H1 (cell line): Measurements from ENCODE around the gene PLCXD1. TPM values are rescaled to one million over a fixed set of nuclear protein-coding genes. Genes with fewer than 3 reads are reported as not detected.

ENCODE experiments used
- CTCF ChIA-PET: fragments of 300-600 bp; sonication (Branson Sonifier 250); formaldehyde crosslinking; loops from one replicate; lab custom pipeline; 2021; ENCODE audit not compliant: partially characterized antibody; lab: Charles Lee
- POLR2A ChIA-PET: fragments of 300-600 bp; sonication (Branson Sonifier 250); formaldehyde crosslinking; loops from one replicate; lab custom pipeline; 2021; ENCODE audit warnings: inconsistent platforms; ENCODE audit not compliant: partially characterized antibody; lab: Charles Lee
- DNase-seq, 2 experiments: peaks; one replicate each; pipeline versions ENCODE4 v3.0.0 to v3.0.0-alpha.2; 2010 to 2022; ENCODE audit warnings: low spot score in 2 of 2, low read depth in 1 of 2, mixed read lengths in 1 of 2
- FAIRE-seq: peaks from 2 replicates; lab custom pipeline; 2011; peaks lifted over from hg19 to GRCh38; lab: Jason Lieb, UNC
- H2AFZ ChIP-seq: 2 replicates; pipeline ENCODE4 v1.8.1; 2012; ENCODE audit warnings: low read length, inconsistent platforms
- H2AK5ac ChIP-seq: 2 replicates; pipeline ENCODE4 v1.6.1; 2013; ENCODE audit warnings: low read depth, low read length
- H2BK120ac ChIP-seq: replicated peaks from 2 replicates; pipeline ENCODE3; 2013; ENCODE audit warnings: low read depth, low read length, inconsistent platforms
- H2BK12ac ChIP-seq: 2 replicates; pipeline ENCODE4 v1.6.1; 2013; ENCODE audit warnings: low read depth, low read length
- H2BK15ac ChIP-seq: 2 replicates; pipeline ENCODE4 v1.6.1; 2013; ENCODE audit warnings: low read length
- H2BK20ac ChIP-seq: 2 replicates; pipeline ENCODE4 v1.6.1; 2013; ENCODE audit warnings: low read length
- H2BK5ac ChIP-seq: 2 replicates; pipeline ENCODE4 v1.6.1; 2013; ENCODE audit warnings: low read depth, low read length
- H3K14ac ChIP-seq: 2 replicates; pipeline ENCODE4 v1.6.1; 2013; ENCODE audit warnings: inconsistent platforms; ENCODE audit not compliant: insufficient read length
- H3K18ac ChIP-seq: 2 replicates; pipeline ENCODE4 v1.6.1; 2013; ENCODE audit warnings: low read length; ENCODE audit errors: extremely low read depth
- H3K23ac ChIP-seq: 2 replicates; pipeline ENCODE4 v1.6.1; 2013; ENCODE audit warnings: inconsistent platforms; ENCODE audit not compliant: insufficient read length
- H3K23me2 ChIP-seq: 2 replicates; pipeline ENCODE4 v1.6.1; 2013; ENCODE audit warnings: low read depth, low read length
- H3K27ac ChIP-seq: 2 replicates; pipeline ENCODE4 v1.6.1; 2011; ENCODE audit warnings: low read depth, low read length, inconsistent platforms
- H3K27me3 ChIP-seq, 4 experiments: replicated peaks in 1 of 4; 1 replicate in 1 of 4; 2 replicates in 3 of 4; pipeline versions ENCODE4 v1.6.1 to v1.8.1; 2011 to 2013; ENCODE audit warnings: low read length in 3 of 4, mild to moderate bottlenecking in 3 of 4, inconsistent platforms in 2 of 4, mixed read lengths in 2 of 4, moderate library complexity in 1 of 4; ENCODE audit not compliant: control insufficient read depth in 3 of 4, insufficient read depth in 3 of 4; ENCODE audit errors: extremely low read depth in 1 of 4
- H3K36me3 ChIP-seq, 4 experiments: 2 replicates each; pipeline versions ENCODE4 v1.6.1 to v1.8.1; 2011 to 2013; ENCODE audit warnings: mild to moderate bottlenecking in 4 of 4, low read length in 3 of 4, moderate library complexity in 2 of 4, control low read depth in 1 of 4, inconsistent platforms in 1 of 4; ENCODE audit not compliant: insufficient read depth in 4 of 4, control insufficient read depth in 2 of 4
- H3K4ac ChIP-seq: replicated peaks from 2 replicates; pipeline ENCODE3; 2013; ENCODE audit warnings: low read length, low read depth, mixed read lengths, inconsistent platforms; ENCODE audit not compliant: insufficient read length
- H3K4me1 ChIP-seq, 4 experiments: replicated peaks in 1 of 4; 1 replicate in 1 of 4; 2 replicates in 3 of 4; pipeline versions ENCODE4 v1.6.1 to v1.8.1; 2011 to 2013; ENCODE audit warnings: low read length in 3 of 4, inconsistent platforms in 2 of 4, mixed read lengths in 1 of 4; ENCODE audit not compliant: insufficient read depth in 4 of 4, control insufficient read depth in 3 of 4
- H3K4me2 ChIP-seq, 2 experiments: 2 replicates each; pipeline versions ENCODE4 v1.6.1 to v1.8.1; 2011 to 2013; ENCODE audit warnings: low read depth in 2 of 2, low read length in 2 of 2, control low read depth in 1 of 2, inconsistent platforms in 1 of 2, mild to moderate bottlenecking in 1 of 2; ENCODE audit not compliant: insufficient read depth in 1 of 2
- H3K4me3 ChIP-seq, 4 experiments: fragments of 200-600, 300-600 bp in 1 of 4; sonication (generic), shearing (Covaris generic), sonication (Bioruptor Twin) in 1 of 4; 2 replicates each; pipeline versions ENCODE4 v1.5.1 to v1.8.1; 2011 to 2016; ENCODE audit warnings: low read length in 4 of 4, low read depth in 3 of 4, control low read depth in 2 of 4, inconsistent platforms in 2 of 4, mild to moderate bottlenecking in 2 of 4, mixed read lengths in 1 of 4, moderate library complexity in 1 of 4; ENCODE audit not compliant: insufficient read depth in 2 of 4; ENCODE audit errors: extremely low read depth in 1 of 4
- H3K56ac ChIP-seq: replicated peaks from 2 replicates; pipeline ENCODE3; 2013; ENCODE audit warnings: low read depth, mild to moderate bottlenecking, mixed read lengths, low read length, inconsistent platforms; ENCODE audit not compliant: insufficient read length
- H3K79me1 ChIP-seq: 2 replicates; pipeline ENCODE4 v1.6.1; 2013; ENCODE audit warnings: low read depth, low read length, control low read depth
- H3K79me2 ChIP-seq, 2 experiments: 2 replicates each; pipeline versions ENCODE4 v1.6.1 to v1.8.1; 2012 to 2013; ENCODE audit warnings: low read length in 2 of 2, mild to moderate bottlenecking in 2 of 2, inconsistent platforms in 1 of 2; ENCODE audit not compliant: insufficient read depth in 2 of 2, control insufficient read depth in 1 of 2
- H3K9ac ChIP-seq, 4 experiments: replicated peaks in 1 of 4; 1 replicate in 1 of 4; 2 replicates in 3 of 4; pipeline versions ENCODE4 v1.6.1 to v1.8.1; 2011 to 2013; ENCODE audit warnings: low read depth in 3 of 4, low read length in 3 of 4, control low read depth in 2 of 4, mild to moderate bottlenecking in 2 of 4, moderate library complexity in 2 of 4, inconsistent platforms in 1 of 4; ENCODE audit errors: extremely low read depth in 1 of 4
- H3K9me3 ChIP-seq, 2 experiments: 2 replicates each; pipeline versions ENCODE4 v1.6.1 to v1.8.1; 2012 to 2013; ENCODE audit warnings: mild to moderate bottlenecking in 2 of 2, moderate library complexity in 2 of 2, control low read depth in 1 of 2, inconsistent platforms in 1 of 2, low read depth in 1 of 2, low read length in 1 of 2, mixed read lengths in 1 of 2; ENCODE audit not compliant: insufficient read depth in 2 of 2
- H4K20me1 ChIP-seq, 2 experiments: replicated peaks in 1 of 2; 2 replicates each; pipeline versions ENCODE3 to v1.8.1; 2011 to 2013; ENCODE audit warnings: inconsistent platforms in 2 of 2, low read length in 2 of 2, mild to moderate bottlenecking in 1 of 2; ENCODE audit not compliant: insufficient read depth in 2 of 2, control insufficient read depth in 1 of 2
- H4K5ac ChIP-seq: 2 replicates; pipeline ENCODE4 v1.6.1; 2013; ENCODE audit warnings: low read length, low read depth, mixed read lengths, inconsistent platforms; ENCODE audit not compliant: insufficient read length
- H4K8ac ChIP-seq: 2 replicates; pipeline ENCODE4 v1.8.0; 2013; ENCODE audit warnings: mild to moderate bottlenecking, moderate library complexity, low read length, inconsistent platforms; ENCODE audit not compliant: insufficient read depth; ENCODE audit errors: extremely low read depth
- H4K91ac ChIP-seq: replicated peaks from 2 replicates; pipeline ENCODE3; 2013; ENCODE audit warnings: low read length, mixed read lengths, inconsistent platforms; ENCODE audit not compliant: insufficient read length
- ASH2L ChIP-seq: fragments of 200-600, 300-600 bp; sonication (generic); IDR thresholded peaks from one replicate; pipeline ENCODE4 v1.7.1; 2017; ENCODE audit warnings: low read length
- BRCA1 ChIP-seq: IDR thresholded peaks from 2 replicates; pipeline ENCODE4 v1.6.1; 2012; ENCODE audit warnings: low read depth, low read length, improper control_type of control experiment
- CBX5 ChIP-seq: fragments of 300-800, 300-1000 bp; sonication (generic); IDR thresholded peaks from 2 replicates; pipeline ENCODE4 v1.7.1; 2016; ENCODE audit warnings: antibody characterized with exemption, low read length, low read depth
- POLR2A ChIP-seq, 2 experiments: IDR thresholded peaks; 1 replicate in 1 of 2; 2 replicates in 1 of 2; pipeline ENCODE4 v1.6.1; 2011; ENCODE audit warnings: low read depth in 2 of 2, low read length in 2 of 2, mild to moderate bottlenecking in 2 of 2; ENCODE audit errors: control extremely low read depth in 1 of 2
- RFX5 ChIP-seq: IDR thresholded peaks from 2 replicates; pipeline ENCODE4 v1.6.1; 2011; ENCODE audit warnings: low read depth, low read length, improper control_type of control experiment, borderline replicate concordance
- SAP30 ChIP-seq: fragments of 300-600 bp; sonication (generic); IDR thresholded peaks from 2 replicates; pipeline ENCODE4 v1.7.1; 2012; ENCODE audit warnings: low read length, moderate library complexity, mild to moderate bottlenecking, inconsistent platforms; ENCODE audit not compliant: insufficient read depth, insufficient replicate concordance
- SIN3A ChIP-seq, 2 experiments: IDR thresholded peaks in 1 of 2; conservative IDR thresholded peaks in 1 of 2; 2 replicates each; pipeline ENCODE4 v1.6.1; 2011 to 2012; ENCODE audit warnings: low read length in 2 of 2, improper control_type of control experiment in 1 of 2, low read depth in 1 of 2, mild to moderate bottlenecking in 1 of 2
- SIX5 ChIP-seq: IDR thresholded peaks from 2 replicates; pipeline ENCODE4 v1.6.1; 2011; ENCODE audit warnings: mild to moderate bottlenecking, low read depth, low read length
- TCF12 ChIP-seq: IDR thresholded peaks from 2 replicates; pipeline ENCODE4 v1.6.1; 2011; ENCODE audit warnings: low read depth, mild to moderate bottlenecking, low read length
- WGBS, 2 experiments: shearing (Covaris generic) in 1 of 2; methylation state at CpG; one replicate each; pipeline versions ENCODE4 v1.1.6 to v1.1.7; 2013 to 2015; ENCODE audit warnings: low lambda C conversion rate in 2 of 2, mixed read lengths in 2 of 2, inconsistent platforms in 1 of 2, low coverage in 1 of 2, missing lambda C conversion rate in 1 of 2; ENCODE audit not compliant: insufficient replicate concordance in 2 of 2, insufficient coverage in 1 of 2, insufficient read length in 1 of 2; ENCODE audit errors: extremely low coverage in 1 of 2, missing lambda C conversion rate in 1 of 2; 5-methylcytosine and 5-hydroxymethylcytosine counted together
- polyA plus RNA-seq, 7 experiments: library from polyadenylated mRNA; depleted of rRNA in 3 of 7; stranded (reverse) in 5 of 7; unstranded in 2 of 7; fragments of >200 nt in 5 of 7; fragments of 200-250 nt in 2 of 7; gene quantifications; 1 replicate in 5 of 7; 2 replicates in 1 of 7; 4 replicates in 1 of 7; pipeline versions ENCODE4 v1.2.1 to v1.2.3, GENCODE V29; 2011 to 2013; ENCODE audit warnings: missing spikeins in 2 of 7, mixed read lengths in 2 of 7
- total RNA-seq: library from RNA; stranded (reverse); fragmentation: NEBNext Ultra II Directional; extraction: Animal tissue kit (Norgen Biotek cat#: 25700); gene quantifications from 2 replicates; pipeline ENCODE4 v1.2.1, GENCODE V29; 2021
- TF ChIP-seq, protein P1 (sequence below): IDR thresholded peaks from 2 replicates; pipeline ENCODE4 v1.6.1; 2011; ENCODE audit warnings: low read length, improper control_type of control experiment
- TF ChIP-seq, protein P2 (sequence below): IDR thresholded peaks from 2 replicates; pipeline ENCODE4 v1.6.1; 2012; ENCODE audit warnings: low read length, inconsistent platforms

The PLCXD1 gene
- total and polyA plus RNA-seq, 2 of the 8 experiments (the other 6 are each of a cell fraction or from before 2014, with no cell fraction given) = 93.6 to 124 TPM

DNA sequence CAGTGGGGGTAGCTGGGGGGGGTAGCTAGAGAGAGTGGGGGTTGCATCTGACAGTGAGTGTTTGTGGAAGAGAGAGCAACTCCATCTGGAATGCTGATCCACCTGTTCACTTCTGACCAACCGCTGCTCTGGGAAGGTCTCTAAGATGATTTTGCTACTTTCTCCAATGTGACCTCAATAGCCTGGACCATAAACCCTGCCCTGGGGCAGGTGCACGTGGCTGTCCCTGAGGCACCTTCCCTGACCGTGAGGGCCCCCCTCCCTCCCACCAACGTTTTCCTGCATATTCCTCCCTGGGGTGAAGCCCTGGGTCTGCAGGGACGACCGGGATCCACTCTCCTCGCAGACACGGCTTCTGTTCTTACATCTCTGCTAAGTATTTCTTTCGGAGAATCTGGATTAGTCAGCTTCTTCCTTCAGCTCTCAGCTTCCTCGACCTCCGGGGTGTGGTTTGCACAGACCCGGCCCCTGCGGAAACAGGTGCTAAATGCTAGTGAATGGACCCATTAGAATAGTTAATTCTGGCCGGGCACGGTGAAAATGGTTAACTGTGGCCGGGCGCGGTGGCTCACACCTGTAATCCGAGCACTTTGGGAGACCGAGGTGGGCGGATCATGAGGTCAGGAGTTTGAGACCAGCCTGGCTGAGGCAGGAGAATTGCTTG is 21.4 kb upstream of the PLCXD1 start:
- Histone ChIP-seq H2BK15ac (no peak overlapping the region), H4K8ac (no peak overlapping the region), H3K56ac (no peak overlapping the region), H3K23me2 (no peaks in the 10 kb centered on the region), H3K79me1 (no peaks in the 10 kb centered on the region), H3K4ac (no peak overlapping the region), H2AFZ (no peak overlapping the region), H3K14ac (no peak overlapping the region), H4K5ac (no peak overlapping the region), H3K79me2 (no peaks in the 10 kb centered on the region), H3K9ac (no peak overlapping the region), H3K18ac (no peak overlapping the region), H4K91ac (no peak overlapping the region), H3K9me3 (no peaks in the 10 kb centered on the region; a peak in 1 of 4 replicates), H2BK120ac (no peak overlapping the region), H3K27ac (no peak overlapping the region), H3K4me3 (no peak overlapping the region), H2BK5ac (no peak overlapping the region), H2BK12ac (no peak overlapping the region), H3K4me1 (peaks cover 0 to 3% (median 0%) of the 10 kb centered on the region in 4 experiments; a peak in 2 of 7 replicates), H3K27me3 (no peaks in the 10 kb centered on the region), H2AK5ac (0 out of 2 replicates have a peak overlapping the region, but pooled peaks have one; percentile 39), H3K36me3 (no peaks in the 10 kb centered on the region), H3K23ac (no peak overlapping the region), H3K4me2 (no peak overlapping the region), H4K20me1 (no peaks in the 10 kb centered on the region), H2BK20ac (no peak overlapping the region)
- ChIA-PET POLR2A (no interaction called here), CTCF (no interaction called here)
- WGBS, 2 experiments = 74% methylated on average over 19 of the region's 21 CpGs; no CpG with 5 or more reads in 1 of the 2 experiments
- FAIRE-seq = no peak
- DNase-seq = no peak
- TF ChIP-seq RFX5 (no peak), BRCA1 (no peak), ASH2L (no peak), SIX5 (no peak), SAP30 (no peak), SIN3A (conservative IDR thresholded peaks at IDR 0.05 in 1 of 2, IDR thresholded peaks at IDR 0.05 in 1 of 2; ENCODE audit: low read depth in 1 of 2, low read length in 2 of 2) (no peak), TCF12 (no peak), POLR2A (IDR thresholded peaks at IDR 0.05; ENCODE audit: control extremely low read depth in 1 of 2, low read depth in 2 of 2, low read length in 2 of 2) (no peak), CBX5 (no peak)
- TF ChIP-seq, protein P1, sequence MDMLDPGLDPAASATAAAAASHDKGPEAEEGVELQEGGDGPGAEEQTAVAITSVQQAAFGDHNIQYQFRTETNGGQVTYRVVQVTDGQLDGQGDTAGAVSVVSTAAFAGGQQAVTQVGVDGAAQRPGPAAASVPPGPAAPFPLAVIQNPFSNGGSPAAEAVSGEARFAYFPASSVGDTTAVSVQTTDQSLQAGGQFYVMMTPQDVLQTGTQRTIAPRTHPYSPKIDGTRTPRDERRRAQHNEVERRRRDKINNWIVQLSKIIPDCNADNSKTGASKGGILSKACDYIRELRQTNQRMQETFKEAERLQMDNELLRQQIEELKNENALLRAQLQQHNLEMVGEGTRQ = no peak
- TF ChIP-seq, protein P2, sequence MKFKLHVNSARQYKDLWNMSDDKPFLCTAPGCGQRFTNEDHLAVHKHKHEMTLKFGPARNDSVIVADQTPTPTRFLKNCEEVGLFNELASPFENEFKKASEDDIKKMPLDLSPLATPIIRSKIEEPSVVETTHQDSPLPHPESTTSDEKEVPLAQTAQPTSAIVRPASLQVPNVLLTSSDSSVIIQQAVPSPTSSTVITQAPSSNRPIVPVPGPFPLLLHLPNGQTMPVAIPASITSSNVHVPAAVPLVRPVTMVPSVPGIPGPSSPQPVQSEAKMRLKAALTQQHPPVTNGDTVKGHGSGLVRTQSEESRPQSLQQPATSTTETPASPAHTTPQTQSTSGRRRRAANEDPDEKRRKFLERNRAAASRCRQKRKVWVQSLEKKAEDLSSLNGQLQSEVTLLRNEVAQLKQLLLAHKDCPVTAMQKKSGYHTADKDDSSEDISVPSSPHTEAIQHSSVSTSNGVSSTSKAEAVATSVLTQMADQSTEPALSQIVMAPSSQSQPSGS = no peak
